Peyer's patch (tissue), 4 donors: ENCODE measurements around the gene PIAS4.

Experiments used
- POLR2A ChIP-seq, 2 donors: fragments of 450-650 bp; IDR thresholded peaks; one replicate each; pipeline ENCODE4 v1.5.1; 2017; ENCODE audit warnings: antibody characterized with exemption in 2 of 2, mild to moderate bottlenecking in 2 of 2, moderate library complexity in 2 of 2
- TF ChIP-seq, protein P1 (sequence below), 6 experiments: fragments of 450-650 bp in 4 of 6; fragments of 200-600 bp in 2 of 6; sonication (generic) in 1 of 6; IDR thresholded peaks; one replicate each; pipeline ENCODE4 v1.5.1; 2017 to 2019; ENCODE audit warnings: antibody characterized with exemption in 6 of 6, mild to moderate bottlenecking in 3 of 6, moderate library complexity in 1 of 6

DNA sequence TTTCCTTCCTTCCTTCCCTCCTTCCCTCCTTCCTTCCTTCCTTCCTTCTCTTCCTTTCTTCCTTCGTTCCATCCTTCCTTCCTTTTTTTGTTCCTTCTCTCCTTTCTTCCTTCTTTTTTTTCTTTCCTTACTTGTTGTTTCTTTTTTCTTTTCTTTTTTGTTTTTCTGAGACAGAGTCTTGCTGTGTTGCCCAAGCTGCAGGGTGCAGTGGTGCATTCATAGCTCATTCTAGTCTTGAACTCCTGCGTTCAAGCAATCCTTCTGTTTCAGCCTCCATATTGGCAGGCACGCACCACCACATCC lies 16.8 kb upstream of the PIAS4 start:
- no peak for TF ChIP-seq POLR2A (IDR thresholded peaks at IDR 0.05)
- TF ChIP-seq, protein P1, sequence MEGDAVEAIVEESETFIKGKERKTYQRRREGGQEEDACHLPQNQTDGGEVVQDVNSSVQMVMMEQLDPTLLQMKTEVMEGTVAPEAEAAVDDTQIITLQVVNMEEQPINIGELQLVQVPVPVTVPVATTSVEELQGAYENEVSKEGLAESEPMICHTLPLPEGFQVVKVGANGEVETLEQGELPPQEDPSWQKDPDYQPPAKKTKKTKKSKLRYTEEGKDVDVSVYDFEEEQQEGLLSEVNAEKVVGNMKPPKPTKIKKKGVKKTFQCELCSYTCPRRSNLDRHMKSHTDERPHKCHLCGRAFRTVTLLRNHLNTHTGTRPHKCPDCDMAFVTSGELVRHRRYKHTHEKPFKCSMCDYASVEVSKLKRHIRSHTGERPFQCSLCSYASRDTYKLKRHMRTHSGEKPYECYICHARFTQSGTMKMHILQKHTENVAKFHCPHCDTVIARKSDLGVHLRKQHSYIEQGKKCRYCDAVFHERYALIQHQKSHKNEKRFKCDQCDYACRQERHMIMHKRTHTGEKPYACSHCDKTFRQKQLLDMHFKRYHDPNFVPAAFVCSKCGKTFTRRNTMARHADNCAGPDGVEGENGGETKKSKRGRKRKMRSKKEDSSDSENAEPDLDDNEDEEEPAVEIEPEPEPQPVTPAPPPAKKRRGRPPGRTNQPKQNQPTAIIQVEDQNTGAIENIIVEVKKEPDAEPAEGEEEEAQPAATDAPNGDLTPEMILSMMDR (IDR thresholded peaks at IDR 0.05) = no peak
